ENCODE data around the gene EDC4.
A peak's percentile ranks its signal among the peaks of the same experiment; 100 is the strongest.
"Not testable (repeated sequence)": the region's sequence is repeated elsewhere in the genome, so short reads cannot be mapped to it uniquely, and the experiment has no call there.

The EDC4 gene, protein sequence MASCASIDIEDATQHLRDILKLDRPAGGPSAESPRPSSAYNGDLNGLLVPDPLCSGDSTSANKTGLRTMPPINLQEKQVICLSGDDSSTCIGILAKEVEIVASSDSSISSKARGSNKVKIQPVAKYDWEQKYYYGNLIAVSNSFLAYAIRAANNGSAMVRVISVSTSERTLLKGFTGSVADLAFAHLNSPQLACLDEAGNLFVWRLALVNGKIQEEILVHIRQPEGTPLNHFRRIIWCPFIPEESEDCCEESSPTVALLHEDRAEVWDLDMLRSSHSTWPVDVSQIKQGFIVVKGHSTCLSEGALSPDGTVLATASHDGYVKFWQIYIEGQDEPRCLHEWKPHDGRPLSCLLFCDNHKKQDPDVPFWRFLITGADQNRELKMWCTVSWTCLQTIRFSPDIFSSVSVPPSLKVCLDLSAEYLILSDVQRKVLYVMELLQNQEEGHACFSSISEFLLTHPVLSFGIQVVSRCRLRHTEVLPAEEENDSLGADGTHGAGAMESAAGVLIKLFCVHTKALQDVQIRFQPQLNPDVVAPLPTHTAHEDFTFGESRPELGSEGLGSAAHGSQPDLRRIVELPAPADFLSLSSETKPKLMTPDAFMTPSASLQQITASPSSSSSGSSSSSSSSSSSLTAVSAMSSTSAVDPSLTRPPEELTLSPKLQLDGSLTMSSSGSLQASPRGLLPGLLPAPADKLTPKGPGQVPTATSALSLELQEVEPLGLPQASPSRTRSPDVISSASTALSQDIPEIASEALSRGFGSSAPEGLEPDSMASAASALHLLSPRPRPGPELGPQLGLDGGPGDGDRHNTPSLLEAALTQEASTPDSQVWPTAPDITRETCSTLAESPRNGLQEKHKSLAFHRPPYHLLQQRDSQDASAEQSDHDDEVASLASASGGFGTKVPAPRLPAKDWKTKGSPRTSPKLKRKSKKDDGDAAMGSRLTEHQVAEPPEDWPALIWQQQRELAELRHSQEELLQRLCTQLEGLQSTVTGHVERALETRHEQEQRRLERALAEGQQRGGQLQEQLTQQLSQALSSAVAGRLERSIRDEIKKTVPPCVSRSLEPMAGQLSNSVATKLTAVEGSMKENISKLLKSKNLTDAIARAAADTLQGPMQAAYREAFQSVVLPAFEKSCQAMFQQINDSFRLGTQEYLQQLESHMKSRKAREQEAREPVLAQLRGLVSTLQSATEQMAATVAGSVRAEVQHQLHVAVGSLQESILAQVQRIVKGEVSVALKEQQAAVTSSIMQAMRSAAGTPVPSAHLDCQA (N-terminal part only)

DNA sequence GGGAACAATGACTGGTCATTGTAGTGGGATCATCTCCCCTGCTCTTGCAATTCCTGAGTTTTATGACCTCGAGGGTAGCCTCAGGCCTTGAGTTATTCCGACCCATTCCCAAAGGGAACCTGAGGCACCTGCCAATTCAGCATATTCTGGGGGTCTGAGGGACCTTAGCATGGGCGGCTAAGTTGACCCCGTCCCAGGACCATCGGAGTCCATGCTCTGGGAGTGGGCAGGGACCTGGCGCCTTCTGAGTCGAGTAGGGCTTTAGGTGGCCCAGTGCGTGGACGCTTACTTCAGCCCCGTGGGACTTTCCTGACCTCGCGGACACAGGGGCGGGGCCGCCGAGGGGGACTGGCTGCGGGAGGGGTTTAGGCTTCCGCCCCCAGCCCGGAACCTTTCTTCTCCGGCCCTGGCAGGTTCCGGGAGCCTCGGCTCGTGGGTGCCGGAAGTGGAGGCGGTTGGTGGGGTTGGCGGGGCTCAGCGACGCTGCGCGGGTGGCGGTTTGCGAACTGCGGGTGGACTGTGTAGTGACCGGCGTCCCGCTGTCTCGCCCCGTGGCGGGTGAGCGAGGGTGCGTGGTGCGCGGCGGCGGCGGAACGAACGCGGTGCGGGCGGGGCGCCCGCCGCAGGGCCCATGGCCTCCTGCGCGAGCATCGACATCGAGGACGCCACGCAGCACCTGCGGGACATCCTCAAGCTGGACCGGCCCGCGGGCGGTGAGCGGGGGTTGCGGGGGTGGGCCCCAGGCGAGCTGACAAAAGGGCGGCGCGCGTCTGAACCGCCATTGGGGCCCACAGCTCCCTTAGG, at the start of gene EDC4:
Gene EDC4, plus strand, starts transcription at position 422 of the 804 bp plus-strand sequence. Its CDS starts 210 bp downstream, at position 632.
- peak; percentile 91 for DNase-seq

DNA sequence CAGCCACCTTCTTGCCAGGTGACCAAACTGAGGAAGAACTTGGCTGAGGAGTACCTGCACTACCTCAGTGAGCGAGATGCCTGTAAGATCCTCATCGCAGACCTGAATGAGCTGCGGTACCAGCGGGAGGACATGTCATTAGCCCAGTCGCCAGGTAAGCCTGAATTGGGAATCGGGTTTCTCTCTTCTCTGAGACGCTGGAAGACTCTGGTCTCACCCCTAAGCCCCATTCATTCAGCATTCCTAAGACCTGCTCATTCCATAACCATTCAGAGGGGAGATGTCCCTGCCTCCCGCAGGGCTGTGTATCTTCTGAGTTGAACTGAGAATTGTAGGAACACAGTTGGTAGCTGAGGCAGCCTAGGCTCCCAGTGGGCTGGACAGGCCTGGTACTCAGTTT, 47.7 kb upstream of the EDC4 start:
- DNase-seq = no peak

DNA sequence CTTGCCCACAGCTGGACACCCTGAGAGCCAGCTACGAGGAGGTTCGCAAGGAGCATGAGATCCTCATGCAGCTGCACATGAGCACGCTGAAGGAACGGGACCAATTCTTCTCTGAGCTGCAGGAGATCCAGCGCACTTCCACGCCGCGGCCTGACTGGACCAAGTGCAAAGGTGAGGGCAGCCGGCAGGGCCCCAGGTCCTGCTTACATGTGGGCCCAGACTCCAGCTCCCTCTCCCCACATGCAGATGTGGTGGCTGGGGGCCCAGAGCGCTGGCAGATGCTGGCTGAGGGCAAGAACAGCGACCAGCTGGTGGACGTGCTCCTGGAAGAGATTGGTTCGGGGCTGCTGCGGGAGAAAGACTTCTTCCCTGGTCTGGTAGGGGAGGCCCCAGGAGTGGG, 46.9 kb upstream of the EDC4 start:
- no peak for DNase-seq

DNA sequence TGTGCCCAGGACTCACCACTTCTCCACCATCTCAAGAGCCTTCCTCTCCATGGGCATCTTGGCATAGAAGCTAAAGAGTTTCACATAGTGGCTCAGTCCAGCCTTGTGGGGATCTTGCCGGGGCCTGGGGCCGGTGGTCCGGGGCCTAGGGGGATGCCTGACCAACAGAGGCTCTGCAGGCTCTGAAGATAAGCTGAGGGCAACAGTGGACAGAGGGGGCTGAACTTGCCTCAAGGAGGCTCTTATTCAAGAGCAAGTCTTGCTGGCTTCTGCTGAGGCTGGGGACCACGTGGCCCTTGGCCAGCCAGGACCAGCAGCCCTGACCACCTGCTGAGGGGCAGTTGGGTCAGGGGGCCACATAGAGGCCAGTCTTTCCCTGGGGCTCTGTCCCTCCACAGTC, 44.2 kb upstream of the EDC4 start:
- no peak for DNase-seq

DNA sequence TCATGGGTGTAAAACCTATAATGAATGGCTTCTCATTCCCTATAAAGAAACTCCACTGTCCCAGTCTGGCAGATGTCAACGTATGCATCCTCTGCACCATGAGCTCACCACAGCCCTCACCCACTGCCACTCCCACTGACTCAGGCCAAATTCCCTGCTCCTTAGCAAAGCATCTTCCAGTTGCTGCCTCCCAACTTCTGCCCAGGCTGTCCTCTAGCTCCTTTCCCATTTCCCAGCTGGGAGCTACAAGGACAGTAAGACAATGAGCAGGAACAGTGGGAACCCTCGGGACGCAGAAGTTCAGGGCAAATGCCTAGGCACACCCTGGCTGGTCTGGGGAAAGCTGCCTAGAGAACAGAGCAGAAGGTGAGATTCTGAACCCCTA, 39.8 kb upstream of the EDC4 start:
- no peak for DNase-seq

DNA sequence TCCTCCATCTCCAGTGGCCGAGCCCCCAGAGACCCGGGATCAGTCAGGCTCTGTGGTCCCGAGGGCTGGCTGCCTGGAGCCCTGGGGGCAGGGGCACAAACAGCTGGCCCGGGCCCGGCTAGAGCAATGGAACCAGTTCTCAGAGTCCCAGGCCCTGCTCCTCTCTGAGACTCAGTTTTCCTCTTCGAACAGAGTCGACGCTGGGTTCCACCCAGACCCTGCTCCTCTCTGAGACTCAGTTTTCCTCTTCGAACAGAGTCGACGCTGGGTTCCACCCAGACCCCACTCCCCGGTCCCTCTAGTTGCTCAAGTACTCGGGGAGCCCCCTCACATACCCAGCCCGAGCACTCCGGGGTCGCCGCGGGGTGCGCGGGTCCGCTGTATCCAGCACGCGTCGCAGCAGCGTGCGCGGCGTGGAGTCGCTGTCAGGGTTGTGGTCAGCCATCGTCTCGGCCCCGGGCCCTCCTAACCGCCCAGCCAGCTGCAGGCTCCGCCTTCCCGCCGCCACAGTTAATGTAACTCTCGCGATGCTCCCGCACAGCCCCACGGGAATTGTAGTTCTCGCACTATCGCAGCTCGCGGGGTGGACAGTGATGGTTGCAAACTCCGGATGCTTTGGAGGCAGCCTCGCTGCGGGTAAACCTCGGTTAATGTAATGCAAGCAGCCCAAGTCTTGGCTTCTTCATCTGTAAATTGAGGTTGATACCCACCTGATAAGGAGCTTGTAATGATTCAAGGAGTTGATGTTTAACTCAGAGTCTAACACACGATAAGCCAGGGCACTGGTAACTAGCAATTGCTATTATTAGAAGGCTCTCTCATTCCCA, 39.2 kb upstream of the EDC4 start:
- DNase-seq = peak; percentile 95

DNA sequence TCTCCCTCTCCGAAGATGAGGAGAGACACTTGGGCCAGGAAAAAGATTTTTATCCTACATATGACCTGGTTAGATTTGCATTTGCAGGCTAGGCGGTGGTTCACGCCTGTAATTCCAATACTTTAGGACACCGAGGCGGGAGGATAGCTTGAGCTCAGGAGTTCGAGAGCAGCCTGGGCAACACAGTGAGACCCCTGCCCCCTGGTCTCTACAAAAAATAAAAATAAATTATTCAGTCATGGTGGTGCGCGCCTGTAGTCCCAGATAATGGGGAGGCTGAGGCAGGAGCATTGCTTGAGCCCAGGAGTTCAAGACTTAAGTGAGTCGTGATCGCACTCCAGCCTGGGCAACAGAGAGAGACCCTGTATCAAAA, 38.6 kb upstream of the EDC4 start:
- DNase-seq = no peak

DNA sequence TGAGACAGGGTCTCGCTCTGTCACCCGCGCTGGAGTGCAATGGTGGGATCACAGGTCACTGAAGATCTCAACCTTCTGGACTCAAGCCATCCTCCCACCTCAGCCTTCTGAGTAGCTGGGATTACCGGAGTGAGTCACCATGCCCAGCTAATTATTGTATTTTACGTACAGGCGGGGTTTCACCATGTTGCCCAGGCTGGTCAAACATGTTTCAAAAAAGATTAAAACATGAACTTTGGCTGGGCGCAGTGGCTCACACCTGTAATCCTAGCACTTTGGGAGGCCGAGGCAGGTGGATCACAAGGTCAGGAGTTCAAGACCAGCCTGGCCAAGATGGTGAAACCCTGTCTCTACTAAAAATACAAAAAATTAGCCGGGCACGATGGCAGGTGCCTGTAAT, 35.7 kb upstream of the EDC4 start:
- DNase-seq = not testable (repeated sequence)

DNA sequence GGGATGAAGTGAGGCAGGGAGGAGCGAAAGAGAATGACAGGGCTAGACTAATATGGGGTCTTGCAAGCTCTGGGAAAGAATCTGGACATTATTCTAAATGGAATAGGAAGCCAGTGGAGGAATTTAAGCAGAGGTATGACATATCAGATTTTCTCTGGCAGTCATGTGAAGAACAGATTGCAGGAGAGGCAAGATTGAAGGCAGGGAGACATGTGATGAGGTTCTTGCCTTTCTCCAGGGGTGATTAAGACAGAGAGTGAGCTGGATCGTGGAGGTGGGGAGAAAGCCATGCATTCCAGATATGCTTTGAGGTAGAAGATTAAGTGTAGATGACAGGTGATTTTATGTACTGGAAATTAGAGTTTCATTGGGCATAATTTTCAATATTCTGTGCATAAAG, 35.0 kb upstream of the EDC4 start:
- DNase-seq = no peak

DNA sequence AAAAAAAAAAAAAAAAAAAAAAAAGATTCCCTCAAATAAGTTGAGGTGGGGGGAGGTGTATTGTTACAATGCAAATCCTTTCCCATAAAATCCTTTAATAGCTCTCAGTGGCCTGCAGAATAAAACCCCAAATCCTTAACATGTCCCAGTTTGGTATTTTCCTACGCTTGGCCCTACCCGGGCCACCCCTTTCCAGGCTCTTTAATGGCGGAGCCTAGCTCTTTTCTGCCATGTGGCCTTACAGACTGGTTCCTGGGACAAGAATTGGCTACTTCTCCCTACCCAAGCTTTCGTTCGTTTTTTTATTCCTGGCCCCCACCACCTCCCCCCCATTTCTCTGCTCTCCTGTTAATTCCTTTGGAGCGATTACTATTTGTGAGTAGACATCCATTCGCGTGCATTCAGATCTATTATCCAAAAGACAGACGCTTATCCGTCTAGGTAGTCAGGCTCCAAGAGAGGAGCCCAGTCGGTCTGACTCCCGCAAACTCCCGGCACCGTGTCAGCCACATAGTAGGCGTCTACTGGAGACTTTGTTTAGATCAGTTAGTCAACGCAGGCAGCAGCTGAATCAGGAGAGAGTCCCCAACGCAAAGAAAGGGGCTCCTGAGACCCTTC, 31.5 kb upstream of the EDC4 start:
- DNase-seq = no peak

DNA sequence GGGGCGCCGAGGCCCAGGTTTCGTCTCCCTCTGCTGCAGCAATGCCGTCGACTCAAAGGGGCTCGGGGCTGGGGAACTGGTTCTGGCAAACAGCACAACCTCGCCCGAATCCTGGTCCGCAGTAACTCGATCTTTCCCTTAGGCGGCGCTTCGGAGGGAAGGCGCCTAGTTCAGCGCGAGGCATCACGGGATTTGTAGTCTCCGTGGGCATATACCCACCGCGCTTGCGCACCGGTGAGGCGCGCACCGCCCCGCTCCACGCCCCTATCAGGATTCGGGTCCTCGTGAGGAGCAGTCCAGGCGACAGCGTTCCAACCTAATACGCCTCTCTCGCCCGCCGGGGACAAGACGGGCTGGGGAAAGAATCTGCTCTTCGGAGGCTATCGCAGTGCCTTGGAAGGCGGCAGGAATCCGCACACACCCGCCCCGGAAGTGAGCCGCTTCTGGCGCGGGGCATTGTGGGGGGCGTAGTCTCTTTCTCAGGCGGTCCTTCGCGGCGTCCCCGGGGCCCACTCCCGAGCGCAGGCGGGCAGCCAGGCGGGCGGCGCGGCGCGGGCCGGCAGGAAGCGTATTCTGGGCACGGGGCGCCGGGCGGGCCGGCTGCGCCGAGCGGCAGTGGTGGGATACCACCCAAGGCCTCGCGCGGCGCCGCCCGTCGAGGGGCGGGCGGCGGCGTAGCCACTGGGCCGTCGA, 30.9 kb upstream of the EDC4 start, which contains the start of gene THAP11:
Gene THAP11, plus strand, starts transcription at position 505 of the 693 bp plus-strand sequence. CDS start 235 bp downstream, outside the sequence.
- DNase-seq = peak; percentile 96

DNA sequence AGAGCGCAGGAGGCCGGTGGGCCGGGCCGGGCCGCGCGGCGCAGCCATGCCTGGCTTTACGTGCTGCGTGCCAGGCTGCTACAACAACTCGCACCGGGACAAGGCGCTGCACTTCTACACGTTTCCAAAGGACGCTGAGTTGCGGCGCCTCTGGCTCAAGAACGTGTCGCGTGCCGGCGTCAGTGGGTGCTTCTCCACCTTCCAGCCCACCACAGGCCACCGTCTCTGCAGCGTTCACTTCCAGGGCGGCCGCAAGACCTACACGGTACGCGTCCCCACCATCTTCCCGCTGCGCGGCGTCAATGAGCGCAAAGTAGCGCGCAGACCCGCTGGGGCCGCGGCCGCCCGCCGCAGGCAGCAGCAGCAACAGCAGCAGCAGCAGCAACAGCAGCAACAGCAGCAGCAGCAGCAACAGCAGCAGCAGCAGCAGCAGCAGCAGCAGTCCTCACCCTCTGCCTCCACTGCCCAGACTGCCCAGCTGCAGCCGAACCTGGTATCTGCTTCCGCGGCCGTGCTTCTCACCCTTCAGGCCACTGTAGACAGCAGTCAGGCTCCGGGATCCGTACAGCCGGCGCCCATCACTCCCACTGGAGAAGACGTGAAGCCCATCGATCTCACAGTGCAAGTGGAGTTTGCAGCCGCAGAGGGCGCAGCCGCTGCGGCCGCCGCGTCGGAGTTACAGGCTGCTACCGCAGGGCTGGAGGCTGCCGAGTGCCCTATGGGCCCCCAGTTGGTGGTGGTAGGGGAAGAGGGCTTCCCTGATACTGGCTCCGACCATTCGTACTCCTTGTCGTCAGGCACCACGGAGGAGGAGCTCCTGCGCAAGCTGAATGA, 30.1 kb upstream of the EDC4 start:
- DNase-seq = peak; percentile 72

DNA sequence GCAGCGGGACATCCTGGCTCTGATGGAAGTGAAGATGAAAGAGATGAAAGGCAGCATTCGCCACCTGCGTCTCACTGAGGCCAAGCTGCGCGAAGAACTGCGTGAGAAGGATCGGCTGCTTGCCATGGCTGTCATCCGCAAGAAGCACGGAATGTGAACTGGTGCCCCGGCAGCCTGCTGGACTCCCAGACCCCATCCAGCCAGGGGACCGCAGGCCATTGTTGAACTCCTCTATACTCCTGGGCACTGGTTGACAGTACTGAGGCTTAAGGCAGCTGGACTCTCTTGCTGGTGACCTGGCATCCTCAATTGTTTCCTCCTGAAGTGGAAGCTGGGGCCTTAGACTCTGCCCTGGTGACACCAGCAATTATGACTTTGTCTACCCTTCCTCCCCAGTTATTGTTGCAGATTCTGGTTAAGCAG, 29.5 kb upstream of the EDC4 start:
- no peak for DNase-seq

DNA sequence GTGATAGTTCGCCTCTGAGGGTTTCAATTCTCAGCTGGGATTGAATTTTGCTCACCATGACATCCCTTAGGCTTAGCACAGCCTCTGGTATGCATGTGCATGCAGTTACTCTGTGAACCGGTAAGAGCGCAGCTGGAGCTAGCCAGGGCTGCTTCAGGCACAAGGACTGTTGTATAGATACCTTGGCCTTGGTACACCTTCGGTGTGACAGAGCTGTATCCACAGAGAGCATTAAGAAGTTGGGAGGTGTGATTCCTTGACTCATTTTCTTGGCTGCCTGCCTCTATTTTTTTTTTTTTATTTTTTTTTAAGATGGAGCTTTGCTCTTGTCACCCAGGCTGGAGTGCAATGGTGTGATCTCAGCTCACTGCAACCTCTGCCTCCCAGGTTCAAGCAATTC, 28.4 kb upstream of the EDC4 start:
- DNase-seq = no peak

DNA sequence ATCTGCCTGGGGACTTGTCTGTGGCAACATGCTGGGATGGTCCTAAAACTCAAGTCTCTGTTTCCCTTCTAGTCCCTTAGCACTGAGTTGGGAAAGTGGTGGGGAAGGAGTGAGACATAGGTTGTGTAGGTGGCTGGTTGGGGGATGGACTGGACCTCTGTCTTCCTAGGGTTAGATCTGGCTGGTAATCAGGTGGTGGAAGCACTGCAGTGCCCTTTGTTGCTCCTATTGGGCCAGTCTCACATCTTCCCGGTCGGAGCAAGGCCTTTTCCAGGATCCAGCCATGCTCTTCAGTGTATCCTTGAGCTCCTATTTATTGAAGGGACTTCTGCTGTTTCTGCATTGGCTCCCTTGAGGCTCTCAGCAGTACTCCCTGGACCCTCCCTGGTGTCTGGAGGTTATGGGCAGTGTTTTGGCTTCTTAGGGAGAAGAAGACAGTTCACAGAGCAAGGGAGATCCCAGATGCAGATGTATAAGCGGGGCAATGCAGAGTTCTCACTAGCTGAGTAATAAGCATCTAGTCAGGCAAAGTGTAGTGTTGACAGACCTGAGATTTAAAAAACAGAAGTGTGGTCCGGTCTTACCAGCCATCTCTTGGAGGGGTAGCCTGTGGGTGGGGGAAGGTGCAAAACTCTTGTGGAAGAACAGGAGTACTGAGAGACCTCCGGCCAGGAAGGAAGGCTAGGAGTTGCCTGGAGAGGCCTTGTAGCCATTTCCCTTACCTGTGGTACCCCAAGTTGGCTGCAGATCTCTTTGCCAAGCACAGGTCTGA, 27.4 kb upstream of the EDC4 start:
- DNase-seq = no peak

DNA sequence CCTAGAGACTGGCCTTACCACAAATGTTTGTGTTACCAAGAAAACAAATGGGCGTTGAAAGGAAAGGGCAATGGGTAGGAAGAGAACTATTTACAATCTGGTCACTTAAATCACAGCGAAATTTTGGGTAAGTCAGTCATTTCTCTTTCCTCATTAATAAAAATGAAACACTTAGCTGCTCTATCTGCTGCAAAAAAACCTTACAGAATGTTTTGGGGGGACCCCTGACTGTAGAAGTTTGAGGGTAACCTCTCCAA, 26.9 kb upstream of the EDC4 start:
- no peak for DNase-seq

DNA sequence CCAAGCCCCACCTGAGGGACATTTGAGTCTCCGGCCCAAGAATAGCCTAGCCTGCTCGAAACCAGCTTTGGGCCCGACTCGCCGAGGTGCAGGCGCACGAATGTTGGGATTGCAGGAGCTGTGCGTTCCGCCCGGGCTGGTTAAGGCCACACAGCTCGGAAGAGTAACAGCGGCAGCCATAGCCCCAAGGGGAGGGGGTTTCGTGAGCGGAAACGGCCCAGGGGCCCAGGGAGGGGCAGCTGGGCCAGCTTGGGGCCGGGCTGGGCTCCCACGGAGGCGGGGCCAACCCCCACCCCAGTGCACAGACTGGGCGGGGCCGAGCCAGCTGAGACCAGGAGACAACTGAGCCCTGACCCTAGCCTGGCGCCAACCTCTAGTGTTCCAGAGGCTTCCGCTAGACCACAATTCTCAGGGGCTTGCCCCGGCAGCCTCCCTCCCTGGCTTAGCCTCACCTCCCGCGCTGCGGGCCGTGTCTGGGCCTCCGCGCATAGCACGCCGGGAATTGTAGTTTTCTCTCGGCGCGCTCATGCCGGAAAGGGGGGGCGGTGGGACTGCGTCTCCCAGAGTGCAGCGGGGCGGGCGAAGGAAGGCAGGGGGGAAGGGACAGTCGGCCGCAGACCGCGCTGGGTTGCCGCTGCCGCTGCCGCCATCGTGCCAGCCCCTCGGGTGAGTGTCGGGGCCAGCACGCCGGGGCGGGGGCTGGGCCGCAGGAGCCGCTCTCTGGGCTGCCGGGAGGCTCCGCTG, 26.4 kb upstream of the EDC4 start, which contains the start of gene NUTF2:
Gene NUTF2, plus strand, starts transcription at position 614 of the 744 bp plus-strand sequence. CDS start 18,198 bp downstream, outside the sequence.
- peak; percentile 96 for DNase-seq

All from CD4-positive, alpha-beta T cell treated with Interleukin-17A for 1 hour (primary cell).